ENCODE data around the gene TMEM80.

- TF ChIP-seq CTCF (IDR thresholded peaks at IDR 0.05) (no peak), POLR2A (IDR thresholded peaks at IDR 0.05) (no peak), POLR2AphosphoS5 (IDR thresholded peaks at IDR 0.05; ENCODE audit: insufficient read depth in 1 of 2, low read depth in 1 of 2) (no peak)
Measured at GRCh38 chr11:737366-737765, 41.8 kb downstream of the TMEM80 start.

All from vagina (tissue), 2 donors.